NOMO-1 treated with dmso at 0.1 percent for 144 hours (cell line): ENCODE results near the gene LAMA5.

Experiments used
- DNase-seq: peaks from one replicate; lab custom pipeline; 2025; ENCODE audit not compliant: unreplicated experiment; lab: John Stamatoyannopoulos, UW

LAMA5 gene

DNA sequence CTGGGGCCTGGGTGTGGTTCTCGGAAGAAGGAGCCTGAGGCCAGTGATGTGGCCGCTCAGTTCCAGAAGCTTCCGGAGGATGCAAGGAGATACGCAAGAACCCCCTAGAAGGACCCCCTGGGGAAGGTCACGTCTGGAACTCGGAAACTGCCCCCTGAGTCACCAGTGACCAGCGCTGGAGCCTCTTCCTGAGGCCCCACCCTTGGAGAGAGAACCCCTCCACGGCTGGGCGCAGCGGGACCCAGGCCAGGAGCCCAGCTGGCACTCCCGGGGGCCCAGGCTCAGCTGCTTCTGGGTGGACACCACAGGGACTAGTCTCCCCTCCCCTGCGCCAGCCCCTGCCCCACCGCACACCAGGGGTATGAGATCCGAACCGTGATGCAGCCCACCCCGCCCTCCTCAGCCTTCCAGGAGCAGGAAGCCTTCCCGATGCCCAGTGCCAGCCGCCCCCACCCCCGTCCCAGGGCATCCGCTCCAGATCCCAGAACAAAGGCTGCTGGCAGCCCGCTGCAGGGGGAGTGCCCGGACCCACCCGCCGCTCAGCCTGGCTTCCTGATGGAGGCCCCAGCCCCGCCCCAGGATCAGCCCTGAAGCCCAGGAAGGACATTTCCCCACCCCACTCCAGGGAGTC lies 7.5 kb downstream of the LAMA5 start:
- DNase-seq, result no peak

GRCh38 chr20:62359043-62359490 lies 8.0 kb downstream of the LAMA5 start:
- no peak for DNase-seq

DNA sequence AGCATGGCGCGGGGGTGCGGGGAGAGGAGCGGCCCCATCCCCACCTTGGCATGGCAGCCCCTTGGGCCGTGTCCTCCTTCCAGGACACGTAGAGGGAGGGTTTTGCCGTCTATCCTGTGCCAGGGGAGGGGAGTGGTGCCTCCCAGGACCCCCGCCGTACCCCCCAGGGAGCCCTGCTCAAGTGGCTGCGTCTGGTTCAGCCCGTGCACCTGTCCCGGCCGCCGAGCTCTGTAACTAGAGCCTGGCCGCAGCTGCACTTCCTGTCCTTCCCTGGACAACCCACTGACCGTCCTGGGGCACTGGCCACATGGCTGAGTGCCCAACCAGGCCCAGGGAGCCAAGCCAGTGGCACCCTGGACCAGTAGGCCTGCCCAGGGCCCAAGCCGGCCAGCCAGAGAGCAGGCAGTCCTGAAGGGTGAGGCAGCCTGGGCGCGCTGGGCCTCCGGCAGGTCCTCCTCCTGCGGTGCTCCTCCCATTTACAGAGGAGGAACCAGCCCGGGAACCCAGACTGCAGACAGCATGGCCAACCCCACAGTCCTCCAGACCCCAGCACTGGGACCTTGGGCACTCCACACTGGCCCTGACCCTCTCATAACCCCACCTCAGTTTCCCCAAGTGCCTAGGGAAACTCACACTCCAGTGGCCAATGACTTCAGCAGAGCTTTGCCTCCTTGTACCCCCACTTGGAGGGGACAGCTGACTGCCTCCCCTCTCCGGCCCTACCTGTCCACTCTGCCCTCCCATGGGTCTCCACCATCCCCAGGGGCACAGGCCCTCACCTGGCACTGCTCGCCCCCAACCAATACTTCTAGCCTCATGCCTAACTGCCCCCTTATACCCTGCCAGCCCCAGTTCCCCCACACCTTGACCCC lies 8.7 kb downstream of the LAMA5 start:
- DNase-seq, result no peak

DNA sequence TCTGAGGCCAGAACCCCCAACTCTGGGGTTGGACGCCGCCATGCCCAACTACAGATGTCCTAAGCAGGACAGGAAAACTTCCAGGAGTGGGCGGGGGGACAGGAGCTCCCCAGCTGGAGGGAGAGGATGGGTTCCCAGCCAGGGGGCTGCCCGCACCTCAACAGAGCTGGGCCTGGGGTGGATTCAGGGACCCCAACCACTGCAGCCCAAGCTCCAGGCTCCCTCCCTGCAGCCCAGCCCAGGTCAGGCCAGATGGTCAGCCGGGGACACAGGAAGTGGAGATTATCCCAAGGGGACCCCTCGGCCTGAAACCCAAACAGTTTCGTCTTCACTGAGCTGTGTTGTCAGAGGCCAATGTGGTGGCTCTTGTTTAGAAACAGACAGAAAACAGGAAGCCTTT lies 9.4 kb downstream of the LAMA5 start:
- no peak for DNase-seq

GRCh38 chr20:62357187-62357667 lies 9.9 kb downstream of the LAMA5 start:
- DNase-seq, result no peak

DNA sequence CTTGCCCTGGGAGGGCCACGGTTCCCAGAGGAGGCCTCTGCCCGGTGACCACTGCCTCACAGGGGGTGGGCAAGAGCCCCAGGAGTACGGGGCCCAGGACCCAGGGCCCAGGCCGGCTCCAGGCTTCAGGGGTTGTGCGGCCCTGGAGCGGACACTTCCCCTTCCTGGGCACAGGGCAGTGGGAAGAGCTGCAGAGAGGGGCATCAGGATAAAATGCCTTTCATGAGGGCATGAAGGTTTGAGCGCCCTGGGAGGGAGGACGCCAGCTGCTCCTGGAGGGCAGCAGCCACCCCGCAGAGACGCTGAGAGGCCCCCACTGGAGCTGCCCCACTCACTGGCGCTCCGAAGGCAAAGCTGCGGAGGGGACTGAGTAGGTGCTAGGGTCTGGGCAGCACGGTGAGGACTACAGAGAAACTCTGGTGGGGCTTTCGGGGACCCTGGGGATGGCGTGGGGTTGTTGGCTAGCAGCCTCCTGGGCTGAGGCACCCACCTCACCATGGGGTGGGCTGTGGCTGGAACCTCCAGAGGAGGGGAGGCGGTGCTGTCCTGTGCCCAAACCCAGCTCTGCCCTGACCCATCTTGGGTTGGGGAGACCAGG lies 10.4 kb downstream of the LAMA5 start:
- DNase-seq, result no peak

- DNase-seq, result no peak
Observed at GRCh38 chr20:62355878-62356588, 11.1 kb downstream of the LAMA5 start.

DNA sequence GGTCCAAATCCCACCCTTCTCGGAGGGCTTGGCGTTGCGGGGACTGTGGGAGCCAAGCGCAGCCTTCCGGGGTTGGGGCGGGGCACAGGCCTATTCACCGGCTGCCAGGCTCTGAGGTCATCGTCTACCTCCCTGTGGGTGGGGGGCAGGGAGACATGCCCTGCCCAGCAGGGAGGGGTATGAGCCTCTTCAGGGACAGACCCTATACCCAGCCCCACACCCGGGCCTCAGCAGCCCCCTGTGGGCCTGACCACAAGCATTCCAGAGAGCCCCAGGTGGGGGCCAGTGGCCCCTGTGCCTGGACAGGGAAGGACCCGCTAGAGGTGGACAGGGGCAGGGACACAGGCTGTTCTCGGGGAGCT lies 11.6 kb downstream of the LAMA5 start:
- no peak for DNase-seq

GRCh38 chr20:62354811-62355341 lies 12.2 kb downstream of the LAMA5 start:
- no peak for DNase-seq

DNA sequence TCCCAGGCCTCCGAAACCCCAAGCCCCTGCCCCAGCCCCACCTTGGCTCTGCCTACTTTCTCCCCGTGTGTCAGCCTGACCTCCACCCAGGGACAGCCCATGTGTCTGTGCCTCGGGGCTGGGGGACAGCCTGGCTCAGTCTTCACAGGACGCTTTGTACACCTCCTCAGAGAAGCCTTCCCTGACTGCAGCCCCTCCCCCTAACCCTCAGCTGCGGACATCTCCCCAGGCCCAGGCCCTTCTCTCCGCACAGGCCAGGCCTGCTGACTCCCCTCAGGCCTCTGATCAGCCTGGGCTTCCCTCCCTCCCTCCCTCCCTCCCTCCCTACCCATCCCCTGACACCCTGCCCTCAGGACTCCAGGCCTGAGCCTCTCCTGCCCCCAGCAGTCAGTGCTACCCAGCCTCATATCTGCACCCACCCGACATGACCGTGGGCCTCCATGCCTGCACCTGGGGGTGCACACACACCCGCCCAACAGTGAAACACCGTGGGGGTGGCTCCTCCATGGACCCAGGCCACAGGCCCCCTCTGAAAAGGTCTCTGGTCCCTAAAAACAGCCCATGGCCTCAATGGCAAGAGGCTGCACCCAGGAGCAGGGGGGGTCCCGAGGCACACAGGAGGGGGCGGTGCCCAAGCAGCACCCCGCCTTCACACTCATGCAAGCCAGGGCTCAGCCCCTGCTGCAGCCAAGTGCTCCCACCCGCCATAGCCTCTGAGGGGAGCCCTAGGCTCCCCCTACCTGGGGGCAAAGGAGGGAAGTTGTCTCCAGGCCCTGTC lies 12.9 kb downstream of the LAMA5 start:
- DNase-seq, result no peak

- no peak for DNase-seq
Observed at GRCh38 chr20:62353289-62354030, 13.7 kb downstream of the LAMA5 start.

- no peak for DNase-seq
Observed at GRCh38 chr20:62352402-62353288, 14.5 kb downstream of the LAMA5 start.

DNA sequence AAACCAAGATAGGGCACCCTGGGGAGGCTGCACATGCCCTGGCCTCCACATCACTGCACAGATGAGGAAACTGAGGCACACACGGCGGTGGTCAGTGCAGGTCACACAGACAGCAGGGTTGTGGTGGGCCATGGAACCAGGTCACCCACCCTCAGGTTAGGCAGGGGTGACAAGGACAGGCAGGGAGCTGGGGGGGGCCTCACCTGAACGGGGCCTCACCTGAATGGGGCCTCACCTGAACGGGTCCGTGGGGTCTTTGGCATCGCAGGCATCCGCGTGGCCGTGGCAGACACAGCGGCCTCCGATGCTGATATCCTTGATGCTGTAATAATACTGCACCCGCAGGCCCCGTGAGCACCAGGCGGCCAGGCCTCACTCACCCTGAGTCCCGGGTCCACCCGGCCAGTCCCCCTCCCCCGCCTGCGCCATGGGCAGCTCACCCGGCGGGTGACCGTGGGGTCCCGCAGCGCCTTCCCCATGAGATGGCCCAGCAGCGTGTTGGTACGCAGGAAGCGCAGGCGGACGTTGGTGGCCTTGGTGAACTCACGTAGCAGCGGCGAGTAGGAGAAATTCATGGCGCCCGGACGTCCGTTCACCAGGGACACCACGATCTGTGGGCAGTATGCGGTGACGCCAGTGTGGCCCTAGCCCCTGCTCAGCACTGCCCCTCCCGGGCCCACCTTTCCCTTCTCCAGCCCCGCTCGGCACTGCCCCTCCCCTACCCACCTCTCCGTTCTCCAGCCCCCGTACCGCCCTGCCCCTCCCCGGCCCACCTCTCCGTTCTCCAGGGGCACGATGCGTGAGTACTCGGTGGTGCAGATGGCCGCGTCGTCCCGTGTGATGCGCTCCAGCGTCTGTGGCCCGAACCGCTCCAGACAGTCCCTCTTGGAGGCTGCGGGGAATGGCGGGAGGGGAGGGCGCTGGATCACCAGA lies 15.4 kb downstream of the LAMA5 start:
- DNase-seq, result no peak

DNA sequence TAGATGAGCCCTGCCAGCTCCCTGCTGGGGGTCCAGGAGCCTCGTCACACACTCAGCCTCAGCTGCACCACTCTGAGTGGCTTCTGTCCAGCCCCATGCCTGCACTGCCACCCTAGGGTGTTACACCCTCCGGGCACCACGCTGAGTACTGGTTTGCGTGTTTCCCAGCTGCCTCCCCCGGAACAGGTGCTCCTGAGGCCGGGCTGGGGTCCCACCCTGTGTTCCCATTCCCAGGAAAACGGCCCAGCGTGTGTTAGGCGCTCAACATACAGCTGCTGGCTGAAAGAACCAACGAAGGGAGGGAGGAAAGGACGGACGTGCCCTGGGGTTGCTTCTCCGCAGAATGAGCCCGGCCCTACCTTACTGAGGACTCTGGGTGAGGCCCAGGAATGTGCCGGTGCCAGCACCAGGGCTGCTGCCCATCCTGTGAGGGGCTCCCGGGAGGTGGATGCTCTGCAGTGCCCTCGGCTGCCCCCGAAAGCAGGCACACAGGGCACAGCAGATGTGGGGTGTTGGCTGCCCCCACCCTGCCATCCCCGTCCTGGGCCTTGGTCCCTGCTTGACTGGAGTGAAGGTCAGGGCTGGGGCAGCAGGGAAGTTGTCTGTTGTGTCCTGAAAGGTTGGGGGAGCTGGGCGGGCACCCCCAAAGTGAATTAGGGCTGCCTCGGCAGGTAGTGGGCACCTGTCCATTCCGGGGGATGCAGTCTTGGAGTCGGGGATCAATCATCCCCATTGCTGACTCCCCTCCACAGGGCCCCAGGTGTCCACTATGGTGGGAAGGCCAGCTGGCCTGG lies 16.3 kb downstream of the LAMA5 start:
- DNase-seq, result no peak

GRCh38 chr20:62350098-62350628 lies 16.9 kb downstream of the LAMA5 start:
- DNase-seq, result no peak

DNA sequence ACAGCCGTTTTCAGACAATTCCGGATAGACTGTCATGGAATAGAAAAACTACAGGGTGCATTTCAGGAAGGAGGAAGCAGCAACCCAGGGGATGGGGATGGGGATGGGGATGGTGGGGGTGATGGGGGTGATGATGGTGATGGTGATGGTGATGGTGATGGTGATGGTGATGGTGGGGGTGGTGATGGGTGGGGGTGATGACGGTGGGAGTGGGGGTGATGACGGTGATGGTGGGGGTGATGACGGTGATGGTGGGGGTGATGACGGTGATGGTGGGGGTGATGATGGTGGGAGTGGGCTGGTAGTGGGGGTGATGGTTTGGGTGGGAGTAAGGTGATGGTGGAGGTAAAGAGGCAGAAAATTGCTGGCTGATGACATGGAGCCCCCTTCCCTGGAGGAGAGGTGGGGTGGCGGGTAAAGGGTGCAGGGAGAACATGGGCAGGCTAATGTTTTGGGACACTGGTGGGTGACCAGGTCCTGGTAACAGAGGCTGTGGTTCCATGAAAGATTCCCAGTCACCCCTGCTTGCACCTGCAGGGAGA lies 17.5 kb downstream of the LAMA5 start:
- no peak for DNase-seq
